Progenitor cell of endocrine pancreas (in vitro differentiated cells): ENCODE results near the gene SNTG2. TPM values are rescaled to one million over a fixed set of nuclear protein-coding genes. Genes with fewer than 3 reads are reported as not detected.

Experiments
- DNase-seq: peaks from one replicate; pipeline ENCODE4 v3.0.0; 2021; ENCODE audit warnings: low spot score; ENCODE audit not compliant: unreplicated experiment
- H3K27ac Mint-ChIP-seq: 2 replicates; pipeline ENCODE4 v1.8.0; 2021; ENCODE audit warnings: mild to moderate bottlenecking, moderate library complexity, mixed read lengths
- H3K27me3 Mint-ChIP-seq: 2 replicates; pipeline ENCODE4 v1.8.0; 2021; ENCODE audit warnings: mixed read lengths
- H3K36me3 Mint-ChIP-seq: 2 replicates; pipeline ENCODE4 v1.8.0; 2022; ENCODE audit warnings: mixed read lengths; ENCODE audit not compliant: insufficient read depth
- H3K4me1 Mint-ChIP-seq: 2 replicates; pipeline ENCODE4 v1.8.0; 2021; ENCODE audit warnings: low read depth, mixed read lengths
- H3K4me3 Mint-ChIP-seq: 2 replicates; pipeline ENCODE4 v1.8.0; 2021; ENCODE audit warnings: low read depth, mild to moderate bottlenecking, moderate library complexity, mixed read lengths
- H3K9me3 Mint-ChIP-seq: 2 replicates; pipeline ENCODE4 v1.8.0; 2021; ENCODE audit warnings: low read depth, mixed read lengths
- total RNA-seq: library from RNA; stranded (reverse); gene quantifications from 2 replicates; pipeline ENCODE4 v1.2.1, GENCODE V29; 2021
- TF ChIP-seq, protein P1 (sequence below): fragments of 200-600 bp; sonication (generic); IDR thresholded peaks from one replicate; pipeline ENCODE4 v1.5.0; 2021; ENCODE audit warnings: antibody characterized with exemption, mild to moderate bottlenecking; ENCODE audit not compliant: unreplicated experiment

The SNTG2 gene
- total RNA-seq, 1 donor from 2014 or later: 0.50 TPM

DNA sequence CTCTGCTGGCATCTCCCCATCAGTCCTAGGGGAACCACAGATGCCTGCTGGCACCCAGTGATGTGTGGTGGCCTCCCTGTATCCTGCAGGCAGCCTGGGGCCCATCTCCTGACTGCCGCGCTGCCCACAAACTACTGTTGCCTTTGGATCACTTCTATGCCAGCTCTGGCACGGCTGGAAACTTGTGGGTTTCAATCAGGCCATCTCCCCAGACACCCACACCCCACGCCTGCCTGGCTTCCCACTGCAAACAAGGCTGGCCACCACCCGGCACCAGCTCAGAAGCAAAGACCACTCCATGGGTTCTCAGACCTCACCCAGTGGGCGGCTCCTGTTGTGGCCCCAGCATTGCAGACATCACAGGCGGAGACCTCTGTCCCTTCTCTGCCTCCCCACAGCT lies 447.5 kb downstream of the SNTG2 start:
- Mint-ChIP-seq H3K9me3 (no peaks in the 10 kb centered on the region), H3K36me3 (no peaks in the 10 kb centered on the region), H3K4me1 (no peaks in the 10 kb centered on the region), H3K27me3 (peaks cover 6% of the 10 kb centered on the region), H3K4me3 (no peak overlapping the region), H3K27ac (no peak overlapping the region)
- no peak for DNase-seq
- TF ChIP-seq, protein P1, sequence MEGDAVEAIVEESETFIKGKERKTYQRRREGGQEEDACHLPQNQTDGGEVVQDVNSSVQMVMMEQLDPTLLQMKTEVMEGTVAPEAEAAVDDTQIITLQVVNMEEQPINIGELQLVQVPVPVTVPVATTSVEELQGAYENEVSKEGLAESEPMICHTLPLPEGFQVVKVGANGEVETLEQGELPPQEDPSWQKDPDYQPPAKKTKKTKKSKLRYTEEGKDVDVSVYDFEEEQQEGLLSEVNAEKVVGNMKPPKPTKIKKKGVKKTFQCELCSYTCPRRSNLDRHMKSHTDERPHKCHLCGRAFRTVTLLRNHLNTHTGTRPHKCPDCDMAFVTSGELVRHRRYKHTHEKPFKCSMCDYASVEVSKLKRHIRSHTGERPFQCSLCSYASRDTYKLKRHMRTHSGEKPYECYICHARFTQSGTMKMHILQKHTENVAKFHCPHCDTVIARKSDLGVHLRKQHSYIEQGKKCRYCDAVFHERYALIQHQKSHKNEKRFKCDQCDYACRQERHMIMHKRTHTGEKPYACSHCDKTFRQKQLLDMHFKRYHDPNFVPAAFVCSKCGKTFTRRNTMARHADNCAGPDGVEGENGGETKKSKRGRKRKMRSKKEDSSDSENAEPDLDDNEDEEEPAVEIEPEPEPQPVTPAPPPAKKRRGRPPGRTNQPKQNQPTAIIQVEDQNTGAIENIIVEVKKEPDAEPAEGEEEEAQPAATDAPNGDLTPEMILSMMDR: no peak

DNA sequence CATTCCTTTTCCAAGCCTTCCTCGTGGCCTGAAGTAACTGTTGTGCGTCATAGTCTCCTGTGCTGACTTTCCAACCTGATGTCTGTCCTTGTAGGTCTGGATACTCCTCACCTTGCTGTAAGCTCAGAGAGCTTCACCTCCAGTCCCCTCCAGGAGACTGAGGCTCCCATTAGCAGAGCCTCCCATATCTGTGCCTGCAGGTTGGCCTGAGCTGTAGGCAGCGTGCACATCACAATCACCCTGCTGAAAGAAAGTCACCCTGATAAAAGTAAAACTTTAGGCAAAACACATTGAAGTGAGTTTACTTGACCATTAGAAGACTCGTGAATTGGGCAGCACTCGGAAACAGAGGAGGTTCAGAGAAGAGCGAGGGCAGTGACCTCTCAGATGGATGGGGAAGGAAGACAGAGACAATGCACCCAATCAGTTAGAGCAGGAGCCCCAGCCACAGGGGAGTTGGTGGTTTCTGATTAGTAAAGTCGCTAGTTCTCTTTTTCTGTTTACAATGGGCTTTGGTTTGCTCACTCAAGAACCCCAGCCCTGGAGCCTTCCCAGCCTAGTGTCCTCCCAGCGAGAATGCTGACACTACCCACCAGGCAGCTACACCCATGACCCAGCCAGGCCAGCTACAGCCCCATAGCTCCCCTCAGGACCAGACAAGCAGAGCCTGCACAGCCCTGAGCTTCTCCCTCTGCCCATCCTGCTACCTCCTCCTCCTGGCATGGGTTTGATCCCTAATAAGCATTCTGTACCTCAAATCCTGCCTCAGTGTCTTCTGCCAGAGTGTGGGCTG lies 450.5 kb downstream of the SNTG2 start:
- Mint-ChIP-seq H3K4me1 (peaks cover 2% of the 10 kb centered on the region), H3K4me3 (no peak overlapping the region), H3K9me3 (no peaks in the 10 kb centered on the region), H3K27ac (no peak overlapping the region), H3K36me3 (no peaks in the 10 kb centered on the region), H3K27me3 (peaks cover 6% of the 10 kb centered on the region)
- DNase-seq: no peak
- TF ChIP-seq, protein P1: no peak

DNA sequence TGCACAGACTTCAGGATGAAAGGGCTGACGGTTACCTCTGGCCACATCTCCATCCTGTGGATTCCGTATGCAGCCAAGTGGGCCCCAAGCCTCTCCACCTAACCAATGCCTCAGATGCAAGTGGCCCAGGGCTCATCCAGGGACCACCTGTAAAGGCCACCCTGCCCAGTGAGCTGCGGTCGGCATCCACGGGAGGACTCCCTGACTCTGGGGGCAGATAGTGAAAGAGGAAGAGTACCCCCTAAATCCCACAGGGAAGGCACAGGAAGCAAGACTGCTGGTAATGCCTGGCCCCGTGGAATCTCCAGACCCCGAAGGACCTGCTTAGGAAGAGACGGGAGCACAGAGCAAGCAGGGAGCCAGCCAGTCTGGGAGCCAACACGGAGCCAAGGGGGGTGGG lies 451.4 kb downstream of the SNTG2 start:
- H3K27ac Mint-ChIP-seq: no peak overlapping the region
- H3K36me3 Mint-ChIP-seq: no peaks in the 10 kb centered on the region
- peaks cover 9% of the 10 kb centered on the region for H3K27me3 Mint-ChIP-seq
- no peak overlapping the region for H3K4me3 Mint-ChIP-seq
- TF ChIP-seq, protein P1: no peak
- no peak for DNase-seq
- no peaks in the 10 kb centered on the region for H3K9me3 Mint-ChIP-seq
- H3K4me1 Mint-ChIP-seq: peaks cover 2% of the 10 kb centered on the region

DNA sequence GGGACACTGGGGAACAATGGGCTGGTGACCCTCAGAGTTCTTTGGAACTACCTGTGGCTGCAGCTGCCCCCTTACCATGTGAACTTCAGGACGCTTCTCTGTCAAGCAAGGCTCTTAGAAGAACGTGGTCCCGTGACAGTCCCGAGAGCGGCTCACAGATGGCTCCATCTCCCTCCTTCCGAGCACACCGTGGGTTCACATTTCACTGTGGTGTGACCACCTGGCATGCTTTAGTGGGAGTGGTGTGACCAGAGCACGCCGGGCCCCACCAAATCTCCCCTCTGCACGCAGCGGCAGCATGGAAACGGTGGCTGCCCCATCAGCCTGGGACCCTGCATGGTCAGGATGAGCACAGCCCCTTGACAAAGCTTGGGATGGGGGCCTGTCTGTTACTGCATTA lies 452.9 kb downstream of the SNTG2 start:
- Mint-ChIP-seq H3K27ac (no peak overlapping the region), H3K4me3 (no peak overlapping the region), H3K27me3 (peaks cover 6% of the 10 kb centered on the region), H3K9me3 (no peaks in the 10 kb centered on the region), H3K36me3 (no peaks in the 10 kb centered on the region), H3K4me1 (peaks cover 2% of the 10 kb centered on the region)
- DNase-seq: no peak
- TF ChIP-seq, protein P1: no peak

DNA sequence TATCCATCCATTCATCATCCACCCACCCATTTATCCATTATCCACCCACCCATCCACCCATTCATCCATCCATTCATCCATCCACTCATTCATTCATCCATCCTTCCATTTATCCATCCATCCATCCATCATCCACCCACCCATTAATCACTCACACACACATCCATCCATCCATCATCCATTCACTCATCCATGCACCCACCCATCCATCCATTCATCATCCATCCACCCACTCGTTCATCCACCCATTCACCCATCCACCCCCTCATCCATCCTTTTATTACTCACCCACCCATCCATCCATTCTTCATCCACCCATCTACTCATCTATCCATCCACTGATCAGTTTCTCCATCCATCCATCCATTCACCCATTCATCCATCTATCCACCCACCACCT lies 454.5 kb downstream of the SNTG2 start:
- no peak overlapping the region for H3K4me3 Mint-ChIP-seq
- no peak for DNase-seq
- H3K27me3 Mint-ChIP-seq: peaks cover 3% of the 10 kb centered on the region
- H3K27ac Mint-ChIP-seq: no peak overlapping the region
- peaks cover 2% of the 10 kb centered on the region for H3K4me1 Mint-ChIP-seq
- H3K36me3 Mint-ChIP-seq: no peaks in the 10 kb centered on the region
- TF ChIP-seq, protein P1: no peak
- no peaks in the 10 kb centered on the region for H3K9me3 Mint-ChIP-seq
